CD14-positive monocyte (primary cell): ENCODE results near the gene PDE4B. TPM values are rescaled to one million over a fixed set of nuclear protein-coding genes. Genes with fewer than 3 reads are reported as not detected.

Experiments used
- DNase-seq, 3 donors: peaks; one replicate each; pipeline ENCODE4 v3.0.0-alpha.2; 2011 to 2022
- H2AFZ ChIP-seq: 2 replicates; pipeline ENCODE4 v1.6.0; 2012; ENCODE audit warnings: mild to moderate bottlenecking, low read depth, low read length, inconsistent platforms; ENCODE audit not compliant: insufficient read depth, poor library complexity, severe bottlenecking
- H3K27ac ChIP-seq, 2 donors: 1 replicate in 1 of 2; 2 replicates in 1 of 2; pipeline ENCODE4 v1.5.1; 2012 to 2013; ENCODE audit warnings: low read length in 2 of 2, control low read depth in 1 of 2, inconsistent platforms in 1 of 2, low read depth in 1 of 2, mild to moderate bottlenecking in 1 of 2
- H3K27me3 ChIP-seq, 2 donors: one replicate each; pipeline versions ENCODE4 v1.6.0 to v1.6.1; 2011 to 2013; ENCODE audit warnings: low read length in 2 of 2; ENCODE audit not compliant: control insufficient read depth in 2 of 2, insufficient read depth in 2 of 2
- H3K36me3 ChIP-seq, 2 donors: replicated peaks in 1 of 2; 1 replicate in 1 of 2; 2 replicates in 1 of 2; pipeline versions ENCODE4 v1.5.1 to v1.6.1; 2012 to 2013; ENCODE audit warnings: low read length in 2 of 2, control low read depth in 1 of 2, inconsistent platforms in 1 of 2, mild to moderate bottlenecking in 1 of 2; ENCODE audit not compliant: insufficient read depth in 2 of 2, control insufficient read depth in 1 of 2
- H3K4me1 ChIP-seq, 2 donors: 1 replicate in 1 of 2; 2 replicates in 1 of 2; pipeline versions ENCODE4 v1.5.1 to v1.6.1; 2012 to 2013; ENCODE audit warnings: low read length in 2 of 2, control low read depth in 1 of 2, inconsistent platforms in 1 of 2, mild to moderate bottlenecking in 1 of 2, moderate library complexity in 1 of 2; ENCODE audit not compliant: insufficient read depth in 2 of 2, control insufficient read depth in 1 of 2
- H3K4me2 ChIP-seq: replicated peaks from 2 replicates; pipeline ENCODE3; 2012; ENCODE audit warnings: low read length, moderate library complexity, mild to moderate bottlenecking; ENCODE audit not compliant: poor library complexity, severe bottlenecking; ENCODE audit errors: extremely low read depth
- H3K4me3 ChIP-seq, 3 experiments: fragments of 200-600 bp in 1 of 3; sonication (generic) in 1 of 3; replicated peaks in 1 of 3; 1 replicate in 2 of 3; 2 replicates in 1 of 3; pipeline ENCODE4 v1.5.1; 2011 to 2013; ENCODE audit warnings: low read length in 3 of 3, mild to moderate bottlenecking in 3 of 3, control low read depth in 2 of 3, low read depth in 2 of 3, inconsistent platforms in 1 of 3, moderate library complexity in 1 of 3
- H3K79me2 ChIP-seq: 2 replicates; pipeline ENCODE4 v1.6.0; 2012; ENCODE audit warnings: mild to moderate bottlenecking, control low read depth, inconsistent platforms, low read length, moderate library complexity; ENCODE audit not compliant: insufficient read depth
- H3K9ac ChIP-seq: 2 replicates; pipeline ENCODE4 v1.6.0; 2017; ENCODE audit warnings: low read length, mild to moderate bottlenecking; ENCODE audit not compliant: insufficient read depth, poor library complexity, severe bottlenecking
- H3K9me3 ChIP-seq, 2 donors: replicated peaks in 1 of 2; 1 replicate in 1 of 2; 2 replicates in 1 of 2; pipeline versions ENCODE4 v1.5.1 to v1.6.1; 2012 to 2013; ENCODE audit warnings: low read length in 2 of 2, control low read depth in 1 of 2; ENCODE audit not compliant: control insufficient read depth in 1 of 2, insufficient read depth in 1 of 2
- H4K20me1 ChIP-seq: 2 replicates; pipeline ENCODE4 v1.6.0; 2012; ENCODE audit warnings: mild to moderate bottlenecking, low read length, control low read depth, moderate library complexity; ENCODE audit not compliant: insufficient read depth
- H3K27ac Mint-ChIP-seq, 7 donors: one replicate each; pipeline ENCODE4 v1.8.0; 2020; ENCODE audit warnings: mild to moderate bottlenecking in 7 of 7, mixed read lengths in 7 of 7, moderate library complexity in 6 of 7, inconsistent platforms in 2 of 7
- H3K27me3 Mint-ChIP-seq, 3 donors: one replicate each; pipeline ENCODE4 v1.8.0; 2021 to 2022; ENCODE audit warnings: low read depth in 3 of 3, mild to moderate bottlenecking in 3 of 3, mixed read lengths in 3 of 3, moderate library complexity in 3 of 3, inconsistent platforms in 1 of 3
- H3K36me3 Mint-ChIP-seq, 2 donors: one replicate each; pipeline ENCODE4 v1.8.0; 2020; ENCODE audit warnings: mixed read lengths in 2 of 2, inconsistent platforms in 1 of 2, mild to moderate bottlenecking in 1 of 2
- H3K4me1 Mint-ChIP-seq: one replicate; pipeline ENCODE4 v1.8.0; 2020; ENCODE audit warnings: mild to moderate bottlenecking, mixed read lengths
- H3K4me3 Mint-ChIP-seq, 2 donors: one replicate each; pipeline ENCODE4 v1.8.0; 2020; ENCODE audit warnings: mild to moderate bottlenecking in 2 of 2, mixed read lengths in 2 of 2, moderate library complexity in 1 of 2
- H3K9me3 Mint-ChIP-seq, 7 donors: one replicate each; pipeline ENCODE4 v1.8.0; 2020 to 2022; ENCODE audit warnings: mixed read lengths in 7 of 7, mild to moderate bottlenecking in 6 of 7, moderate library complexity in 6 of 7, inconsistent platforms in 2 of 7
- CTCF ChIP-seq: fragments of 200-600 bp; IDR thresholded peaks from one replicate; pipeline ENCODE4 v1.8.0; 2022; ENCODE audit warnings: antibody characterized with exemption, mild to moderate bottlenecking
- WGBS: methylation state at CpG from one replicate; pipeline ENCODE4 v1.1.5; 2013; ENCODE audit warnings: missing lambda C conversion rate; ENCODE audit not compliant: insufficient coverage; 5-methylcytosine and 5-hydroxymethylcytosine counted together
- intact Hi-C, 2 donors: fragments of 100-400 bp; cut with micrococcal nuclease; formaldehyde crosslinking; loops; one replicate each; pipeline versions ENCODE4 v1.15.0 to v1.15.1; 2023
- polyA plus RNA-seq, 3 donors: library from polyadenylated mRNA; depleted of rRNA in 1 of 3; unstranded in 2 of 3; stranded (reverse) in 1 of 3; fragments of 300-500 nt in 2 of 3; fragments of >200 nt in 1 of 3; fragmentation: Illumina TruSeq in 2 of 3; gene quantifications; 1 replicate in 2 of 3; 2 replicates in 1 of 3; pipeline ENCODE4 v1.2.3, GENCODE V29; 2012 to 2021

The PDE4B gene
- polyA plus RNA-seq, 3 donors, result 17.2 to 52.8 (median 25.2) TPM

- Histone ChIP-seq H3K4me3 (peak overlapping the region in 1 of 3 experiments; percentile 55), H3K4me2 (peak overlapping the region; percentile 65), H3K27ac (peak overlapping the region; percentile 63 to 78), H3K9me3 (no peaks in the 10 kb centered on the region), H3K4me1 (peaks cover 8 to 20% of the 10 kb centered on the region in 2 donors), H3K36me3 (no peaks in the 10 kb centered on the region), H3K79me2 (no peaks in the 10 kb centered on the region), H4K20me1 (no peaks in the 10 kb centered on the region), H2AFZ (no peak overlapping the region), H3K27me3 (no peaks in the 10 kb centered on the region), H3K9ac (no peak overlapping the region)
- no peaks in the 10 kb centered on the region for H3K9me3 Mint-ChIP-seq
- peak; percentile 91 to 96 (median 94) for DNase-seq
- no CpG with 5 or more reads among the region's 1 CpG for WGBS
- intact Hi-C loops, result no loop called here
- peaks cover 12% of the 10 kb centered on the region for H3K4me1 Mint-ChIP-seq
- no peaks in the 10 kb centered on the region for H3K36me3 Mint-ChIP-seq
- peaks cover 0 to 4% (median 0%) of the 10 kb centered on the region in 3 donors for H3K27me3 Mint-ChIP-seq
- H3K4me3 Mint-ChIP-seq, result peak overlapping the region; percentile 32 to 60
- no peak for TF ChIP-seq CTCF
- H3K27ac Mint-ChIP-seq, result peak overlapping the region; percentile 82 to 97 (median 93)
Measured at GRCh38 chr1:65812065-65812464, 19.4 kb downstream of the PDE4B start.

DNA sequence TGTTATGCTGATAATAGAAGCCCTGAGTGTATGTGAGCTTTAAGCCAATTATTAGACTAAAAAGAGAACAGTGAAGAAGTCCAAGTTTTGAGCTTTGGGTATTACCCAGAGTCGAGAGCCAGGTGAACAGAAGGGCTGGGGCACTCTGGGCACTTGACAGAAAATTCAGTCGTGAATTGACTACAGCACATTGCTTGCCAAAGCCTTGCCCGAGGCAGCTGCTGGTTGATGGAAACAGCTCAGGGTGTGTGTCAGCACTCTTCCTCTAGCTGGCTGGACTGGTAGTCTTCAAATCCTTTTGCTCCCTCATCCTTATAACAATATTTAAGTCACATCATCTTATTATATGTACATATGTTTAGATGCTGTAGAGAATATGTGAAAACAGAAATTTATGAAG, 21.3 kb downstream of the PDE4B start:
- Histone ChIP-seq H2AFZ (no peak overlapping the region), H3K27me3 (no peaks in the 10 kb centered on the region), H3K4me1 (peaks cover 8 to 20% of the 10 kb centered on the region in 2 donors), H4K20me1 (no peaks in the 10 kb centered on the region), H3K27ac (no peak overlapping the region), H3K4me2 (no peak overlapping the region), H3K9me3 (no peaks in the 10 kb centered on the region), H3K4me3 (no peak overlapping the region), H3K9ac (no peak overlapping the region), H3K36me3 (no peaks in the 10 kb centered on the region), H3K79me2 (no peaks in the 10 kb centered on the region)
- Mint-ChIP-seq H3K4me3 (no peak overlapping the region), H3K9me3 (no peaks in the 10 kb centered on the region), H3K27me3 (peaks cover 0 to 2% (median 0%) of the 10 kb centered on the region in 3 donors), H3K27ac (no peak overlapping the region), H3K4me1 (peaks cover 12% of the 10 kb centered on the region), H3K36me3 (no peaks in the 10 kb centered on the region)
- intact Hi-C loops, result no loop called here
- DNase-seq, result no peak
- no peak for TF ChIP-seq CTCF
- 91% methylated on average over 3 of the region's 3 CpGs for WGBS
